Endothelial cell of umbilical vein (primary cell): ENCODE data around the gene IGF2R. TPM values are rescaled to one million over a fixed set of nuclear protein-coding genes. Genes with fewer than 3 reads are reported as not detected.

Experiments used
- BruUV-seq: library from RNA; stranded (reverse); fragments of 400-500 nt; replicated peaks from 2 replicates; lab custom pipeline; 2021; lab: Mats Ljungman, UMichigan
- CTCF ChIA-PET: fragments of 300-600, 350-600 bp; sonication (Branson Sonifier 250); formaldehyde crosslinking; loops from one replicate; lab custom pipeline; 2021; ENCODE audit warnings: antibody characterized with exemption, inconsistent platforms; lab: Charles Lee
- POLR2A ChIA-PET: fragments of 300-600, 350-600 bp; sonication (Branson Sonifier 250); formaldehyde crosslinking; loops from one replicate; lab custom pipeline; 2021; ENCODE audit warnings: antibody characterized with exemption, inconsistent platforms; lab: Charles Lee
- DNase-seq: peaks from one replicate; pipeline ENCODE4 v3.0.0-alpha.2; 2011; ENCODE audit warnings: low read depth, low spot score
- FAIRE-seq: peaks from 2 replicates; lab custom pipeline; 2011; peaks lifted over from hg19 to GRCh38; lab: Jason Lieb, UNC
- H2AFZ ChIP-seq: 2 replicates; pipeline ENCODE4 v1.6.0; 2012; ENCODE audit warnings: low read depth, low read length, control low read depth, inconsistent platforms
- H3K27ac ChIP-seq: 2 replicates; pipeline ENCODE4 v1.5.1; 2011; ENCODE audit warnings: low read depth, mild to moderate bottlenecking, control low read depth, low read length, moderate library complexity; ENCODE audit not compliant: insufficient read depth
- H3K27me3 ChIP-seq, 2 experiments: 2 replicates each; pipeline versions ENCODE4 v1.6.0 to v1.6.1; 2011; ENCODE audit warnings: low read length in 2 of 2, mixed read lengths in 1 of 2; ENCODE audit not compliant: control insufficient read depth in 2 of 2, insufficient read depth in 2 of 2
- H3K36me3 ChIP-seq, 2 experiments: 2 replicates in 1 of 2; 3 replicates in 1 of 2; pipeline ENCODE4 v1.5.1; 2011; ENCODE audit warnings: low read length in 2 of 2, mild to moderate bottlenecking in 1 of 2, moderate library complexity in 1 of 2; ENCODE audit not compliant: control insufficient read depth in 2 of 2, insufficient read depth in 2 of 2; ENCODE audit errors: extremely low read depth in 1 of 2
- H3K4me1 ChIP-seq: 3 replicates; pipeline ENCODE4 v1.5.1; 2011; ENCODE audit warnings: mild to moderate bottlenecking, low read length; ENCODE audit not compliant: control insufficient read depth, insufficient read depth; ENCODE audit errors: extremely low read depth
- H3K4me2 ChIP-seq: 2 replicates; pipeline ENCODE4 v1.6.1; 2011; ENCODE audit warnings: low read length, control low read depth, mixed read lengths; ENCODE audit not compliant: insufficient read depth
- H3K4me3 ChIP-seq, 3 experiments: fragments of 200-600 bp in 1 of 3; sonication (generic), shearing (Covaris generic) in 1 of 3; replicated peaks in 1 of 3; 2 replicates each; pipeline ENCODE4 v1.5.1; 2011 to 2016; ENCODE audit warnings: control low read depth in 3 of 3, low read length in 3 of 3, mild to moderate bottlenecking in 2 of 3, inconsistent platforms in 1 of 3, low read depth in 1 of 3, moderate library complexity in 1 of 3; ENCODE audit not compliant: insufficient read depth in 1 of 3
- H3K79me2 ChIP-seq: 2 replicates; pipeline ENCODE4 v1.6.0; 2012; ENCODE audit warnings: low read length, inconsistent platforms; ENCODE audit not compliant: control insufficient read depth, insufficient read depth
- H3K9ac ChIP-seq: replicated peaks from 2 replicates; pipeline ENCODE3; 2011; ENCODE audit warnings: low read length, control low read depth; ENCODE audit not compliant: insufficient read depth; ENCODE audit errors: extremely low read depth
- H3K9me1 ChIP-seq: replicated peaks from 3 replicates; pipeline ENCODE4 v1.6.0; 2011; ENCODE audit warnings: mild to moderate bottlenecking, low read length; ENCODE audit not compliant: control insufficient read depth, insufficient read depth; ENCODE audit errors: extremely low read depth
- H3K9me3 ChIP-seq: replicated peaks from 2 replicates; pipeline ENCODE4 v1.5.1; 2012; ENCODE audit warnings: low read length, inconsistent platforms; ENCODE audit not compliant: control insufficient read depth, insufficient read depth
- H4K20me1 ChIP-seq: replicated peaks from 2 replicates; pipeline ENCODE3; 2011; ENCODE audit warnings: mild to moderate bottlenecking, low read length; ENCODE audit not compliant: control insufficient read depth, insufficient read depth; ENCODE audit errors: extremely low read depth
- CTCF ChIP-seq, 2 donors: IDR thresholded peaks; 1 replicate in 1 of 2; 2 replicates in 1 of 2; pipeline ENCODE4 v1.5.1; 2011; ENCODE audit warnings: low read length in 2 of 2, mild to moderate bottlenecking in 2 of 2, moderate library complexity in 2 of 2, control low read depth in 1 of 2, inconsistent platforms in 1 of 2, low read depth in 1 of 2; ENCODE audit not compliant: insufficient read depth in 1 of 2; ENCODE audit errors: extremely low read depth in 1 of 2
- EZH2 ChIP-seq: IDR thresholded peaks from 2 replicates; pipeline ENCODE4 v1.6.1; 2012; ENCODE audit warnings: borderline replicate concordance, low read depth, mild to moderate bottlenecking, moderate library complexity, low read length, inconsistent platforms; ENCODE audit not compliant: severe bottlenecking
- FOS ChIP-seq: IDR thresholded peaks from 2 replicates; pipeline ENCODE4 v1.6.1; 2011; ENCODE audit warnings: mild to moderate bottlenecking, low read length, moderate library complexity, borderline replicate concordance; ENCODE audit not compliant: insufficient read depth
- GATA2 ChIP-seq: IDR thresholded peaks from 2 replicates; pipeline ENCODE4 v1.7.0; 2011; ENCODE audit warnings: low read depth, mild to moderate bottlenecking, moderate library complexity, mixed read lengths, low read length; ENCODE audit not compliant: insufficient read length, insufficient read depth
- JUN ChIP-seq: IDR thresholded peaks from 2 replicates; pipeline ENCODE4 v1.6.1; 2011; ENCODE audit warnings: borderline replicate concordance, low read depth; ENCODE audit not compliant: insufficient read length, insufficient read depth
- MAX ChIP-seq: IDR thresholded peaks from 2 replicates; pipeline ENCODE4 v1.6.1; 2011; ENCODE audit not compliant: insufficient read depth, insufficient read length
- MYC ChIP-seq: IDR thresholded peaks from one replicate; pipeline ENCODE4 v1.6.1; 2011; ENCODE audit warnings: mild to moderate bottlenecking, low read depth, low read length
- POLR2A ChIP-seq: IDR thresholded peaks from 2 replicates; pipeline ENCODE4 v1.6.1; 2012; ENCODE audit warnings: low read depth, mild to moderate bottlenecking, control low read depth, low read length
- POLR2AphosphoS5 ChIP-seq: IDR thresholded peaks from 2 replicates; pipeline ENCODE4 v1.6.1; 2012; ENCODE audit warnings: low read depth, mild to moderate bottlenecking, control low read depth, low read length, moderate library complexity; ENCODE audit not compliant: insufficient read depth
- dilution Hi-C: fragments of 300-500 bp; cut with MboI; formaldehyde crosslinking; loops from one replicate; pipeline ENCODE4 v1.15.0; 2019; ENCODE audit warnings: low sequenced_read_pairs; ENCODE audit not compliant: extremely low pct_ligation_motif_present
- intact Hi-C: fragments of 100-400 bp; cut with micrococcal nuclease; formaldehyde crosslinking; loops from one replicate; pipeline ENCODE4 v1.10.0; 2022
- polyA plus RNA-seq, 4 experiments: library from polyadenylated mRNA; depleted of rRNA in 3 of 4; stranded (reverse) in 3 of 4; unstranded in 1 of 4; fragments of >200 nt; gene quantifications; 2 replicates each; pipeline versions ENCODE4 v1.2.1 to v1.2.3, GENCODE V29; 2011 to 2012; ENCODE audit warnings: missing spikeins in 1 of 4
- total RNA-seq: library from RNA; stranded (reverse); gene quantifications from 2 replicates; pipeline ENCODE4 v1.2.3, GENCODE V29; 2021

Gene IGF2R
- total and polyA plus RNA-seq, 2 donors (not counting 3 experiments of a cell fraction or from before 2014, with no cell fraction given), result 16.3 to 60.2 TPM

- no TSS peak for BruUV-seq
Observed at GRCh38 chr6:160138839-160139419, 170.0 kb downstream of the IGF2R start.

More at GRCh38 chr6:160138839-160139419, 170.0 kb downstream of the IGF2R start:
- Histone ChIP-seq H2AFZ (no peak overlapping the region), H3K4me1 (no peaks in the 10 kb centered on the region), H3K9me3 (no peaks in the 10 kb centered on the region), H3K27ac (no peak overlapping the region), H3K9ac (no peak overlapping the region), H3K27me3 (no peaks in the 10 kb centered on the region), H3K9me1 (no peaks in the 10 kb centered on the region), H3K4me3 (no peak overlapping the region), H3K79me2 (no peaks in the 10 kb centered on the region), H3K36me3 (no peaks in the 10 kb centered on the region), H4K20me1 (no peaks in the 10 kb centered on the region), H3K4me2 (no peak overlapping the region)
- TF ChIP-seq POLR2A, result no peak
- TF ChIP-seq GATA2, result no peak
- no peak for TF ChIP-seq EZH2
- TF ChIP-seq MYC, result no peak
- TF ChIP-seq MAX, result no peak
- TF ChIP-seq CTCF (IDR thresholded peaks at IDR 0.05; ENCODE audit: extremely low read depth in 1 of 2, insufficient read depth in 1 of 2, low read depth in 1 of 2, low read length in 2 of 2), result no peak
- no peak for TF ChIP-seq POLR2AphosphoS5
- TF ChIP-seq JUN, result no peak
- TF ChIP-seq FOS, result no peak
- dilution Hi-C loops, result no loop called here
- ChIA-PET CTCF (interaction anchor here (0.6 to 2.2 kb wide), 13 partner anchors 8 to 394 kb away, joined by 3 to 29 read pairs (median 4); no protein-coding TSS in a partner anchor), POLR2A (no interaction called here)
- DNase-seq, result no peak
- intact Hi-C loops, result loop anchor here (1.0 to 5.0 kb wide), 3 partner anchors 317 to 1233 kb away; no protein-coding TSS in a partner anchor
- no peak for FAIRE-seq
